Retinal pigment epithelial cell (primary cell): ENCODE data around the gene SEBOX.

ENCODE experiments used
- DNase-seq: peaks from one replicate; pipeline ENCODE4 v3.0.0-alpha.2; 2010; ENCODE audit warnings: low read depth
- H3K4me3 ChIP-seq: 2 replicates; pipeline ENCODE4 v1.5.1; 2011; ENCODE audit warnings: mild to moderate bottlenecking, low read length, control low read depth, moderate library complexity
- CTCF ChIP-seq: conservative IDR thresholded peaks from 2 replicates; pipeline ENCODE4 v1.5.1; 2011; ENCODE audit warnings: low read depth, low read length, control low read depth, inconsistent platforms

The SEBOX gene

DNA sequence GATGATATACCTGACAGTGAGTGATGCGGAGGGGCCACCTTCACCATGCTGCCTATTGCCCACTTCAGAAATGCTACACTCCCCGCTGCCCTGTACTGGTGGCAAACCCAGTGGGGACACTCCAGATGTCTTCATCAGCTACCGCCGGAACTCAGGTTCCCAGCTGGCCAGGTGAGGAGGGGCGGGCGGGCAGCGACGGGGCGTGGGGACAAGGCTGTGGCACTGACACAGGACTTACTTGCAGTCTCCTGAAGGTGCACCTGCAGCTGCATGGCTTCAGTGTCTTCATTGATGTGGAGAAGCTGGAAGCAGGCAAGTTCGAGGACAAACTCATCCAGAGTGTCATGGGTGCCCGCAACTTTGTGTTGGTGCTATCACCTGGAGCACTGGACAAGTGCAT, 23.1 kb upstream of the SEBOX start:
- H3K4me3 ChIP-seq, result no peak overlapping the region
- TF ChIP-seq CTCF, result no peak
- DNase-seq, result no peak

GRCh38 chr17:28386391-28386790, 21.4 kb upstream of the SEBOX start:
- H3K4me3 ChIP-seq, result no peak overlapping the region
- DNase-seq, result no peak
- TF ChIP-seq CTCF, result no peak

GRCh38 chr17:28385406-28385805, 20.4 kb upstream of the SEBOX start:
- H3K4me3 ChIP-seq, result no peak overlapping the region
- DNase-seq, result no peak
- no peak for TF ChIP-seq CTCF

GRCh38 chr17:28385037-28385400, 20.0 kb upstream of the SEBOX start:
- no peak overlapping the region for H3K4me3 ChIP-seq
- TF ChIP-seq CTCF, result no peak
- DNase-seq, result no peak

GRCh38 chr17:28384281-28385036, 19.5 kb upstream of the SEBOX start:
- no peak for TF ChIP-seq CTCF
- no peak for DNase-seq

GRCh38 chr17:28381141-28381825, 16.3 kb upstream of the SEBOX start:
- TF ChIP-seq CTCF, result peak; percentile 49
- no peak overlapping the region for H3K4me3 ChIP-seq
- no peak for DNase-seq

More at GRCh38 chr17:28384281-28385036, 19.5 kb upstream of the SEBOX start:
- peak overlapping the region; percentile 28 for H3K4me3 ChIP-seq
